HG03039 (cell line): ENCODE measurements around the gene KCNT1.

ENCODE experiments used
- ATAC-seq: cut with Tn5 transposase; IDR thresholded peaks from one replicate; pipeline ENCODE4 v1.9.1; 2021; ENCODE audit warnings: mild to moderate bottlenecking, moderate library complexity; ENCODE audit not compliant: unreplicated experiment

The KCNT1 gene

DNA sequence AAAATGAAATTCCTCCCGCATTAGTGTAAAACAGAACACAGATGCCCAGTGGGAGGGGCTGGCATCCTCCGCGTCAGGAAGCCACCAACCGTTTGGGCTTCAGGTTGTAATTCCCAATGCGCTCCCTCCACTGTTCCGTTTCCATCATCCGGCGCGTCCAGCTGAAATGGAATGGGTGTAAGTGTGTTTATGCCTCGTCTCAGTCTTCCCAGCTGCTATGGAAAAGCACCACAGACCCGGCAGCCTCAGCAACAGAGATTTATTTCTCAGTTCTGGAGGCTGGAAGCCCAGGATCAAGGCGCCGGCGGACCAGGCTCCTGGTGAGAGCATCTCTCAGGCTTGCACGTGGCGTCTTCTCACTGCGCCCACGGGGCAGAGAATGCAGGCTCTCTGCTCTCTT is 20.4 kb downstream of the KCNT1 start:
- no peak for ATAC-seq

- no peak for ATAC-seq
Observed at GRCh38 chr9:135724186-135724787, 22.3 kb downstream of the KCNT1 start.

GRCh38 chr9:135726138-135726853 is 24.3 kb downstream of the KCNT1 start:
- ATAC-seq, result no peak

- ATAC-seq, result no peak
Observed at GRCh38 chr9:135727257-135727875, 25.4 kb downstream of the KCNT1 start.

GRCh38 chr9:135728436-135729110 is 26.6 kb downstream of the KCNT1 start:
- ATAC-seq, result no peak

DNA sequence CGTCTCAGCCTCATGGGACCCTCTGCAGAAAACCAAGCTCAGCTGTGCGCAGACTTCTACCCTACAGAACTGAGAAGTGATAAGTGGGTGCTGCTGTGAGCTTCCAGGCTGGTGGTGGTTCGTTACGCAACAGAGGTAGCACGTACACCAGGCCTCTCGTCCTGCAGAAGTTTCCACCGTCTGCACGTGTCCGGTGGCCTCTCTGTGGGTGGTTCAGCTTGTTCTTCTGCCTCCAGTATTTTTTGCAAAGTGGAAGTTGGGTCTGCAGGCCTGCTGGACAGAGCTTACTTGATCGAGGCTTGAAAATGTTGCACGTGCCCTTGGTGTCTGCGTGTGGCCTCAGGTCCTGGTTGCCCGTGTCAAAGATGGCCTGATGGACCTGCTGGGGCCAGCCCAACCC is 27.5 kb downstream of the KCNT1 start:
- ATAC-seq, result no peak

- no peak for ATAC-seq
Observed at GRCh38 chr9:135731454-135731853, 29.5 kb downstream of the KCNT1 start.

DNA sequence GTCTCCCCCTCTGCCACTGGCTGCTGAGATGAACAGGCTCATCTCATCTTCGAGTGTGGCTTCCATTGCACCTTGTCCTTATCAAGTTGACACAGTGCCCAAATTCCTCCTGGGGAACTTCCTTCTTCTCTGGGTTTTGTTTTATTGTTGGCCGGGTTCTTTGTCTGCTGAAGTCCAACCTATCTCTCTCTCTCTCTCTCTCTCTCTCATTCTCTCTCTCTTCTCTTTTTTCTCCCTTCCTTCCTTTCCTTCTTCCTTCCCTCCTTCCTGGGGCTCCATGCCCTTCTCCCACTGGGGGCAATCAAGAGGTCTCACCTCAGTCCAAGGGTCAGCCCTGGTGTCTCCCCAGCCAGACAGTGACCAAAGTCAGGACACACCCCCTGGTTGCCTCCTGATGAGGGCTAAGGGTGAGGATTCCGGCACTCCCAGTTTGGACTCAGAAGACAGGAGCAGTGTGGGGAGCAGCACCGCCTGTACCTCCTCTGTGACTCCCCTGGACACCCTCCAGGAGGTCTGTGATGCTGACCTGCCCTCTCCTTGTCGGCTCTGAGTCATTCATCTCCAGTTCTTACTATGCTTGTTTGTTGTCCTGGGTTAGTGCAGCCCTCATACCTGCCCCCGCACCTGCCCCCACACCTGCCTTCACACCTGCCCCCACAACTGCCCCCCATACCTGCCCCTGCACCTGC is 30.7 kb downstream of the KCNT1 start:
- ATAC-seq, result no peak

- ATAC-seq, result no peak
Observed at GRCh38 chr9:135734616-135735144, 32.7 kb downstream of the KCNT1 start.

- no peak for ATAC-seq
Observed at GRCh38 chr9:135736272-135736978, 34.4 kb downstream of the KCNT1 start.

DNA sequence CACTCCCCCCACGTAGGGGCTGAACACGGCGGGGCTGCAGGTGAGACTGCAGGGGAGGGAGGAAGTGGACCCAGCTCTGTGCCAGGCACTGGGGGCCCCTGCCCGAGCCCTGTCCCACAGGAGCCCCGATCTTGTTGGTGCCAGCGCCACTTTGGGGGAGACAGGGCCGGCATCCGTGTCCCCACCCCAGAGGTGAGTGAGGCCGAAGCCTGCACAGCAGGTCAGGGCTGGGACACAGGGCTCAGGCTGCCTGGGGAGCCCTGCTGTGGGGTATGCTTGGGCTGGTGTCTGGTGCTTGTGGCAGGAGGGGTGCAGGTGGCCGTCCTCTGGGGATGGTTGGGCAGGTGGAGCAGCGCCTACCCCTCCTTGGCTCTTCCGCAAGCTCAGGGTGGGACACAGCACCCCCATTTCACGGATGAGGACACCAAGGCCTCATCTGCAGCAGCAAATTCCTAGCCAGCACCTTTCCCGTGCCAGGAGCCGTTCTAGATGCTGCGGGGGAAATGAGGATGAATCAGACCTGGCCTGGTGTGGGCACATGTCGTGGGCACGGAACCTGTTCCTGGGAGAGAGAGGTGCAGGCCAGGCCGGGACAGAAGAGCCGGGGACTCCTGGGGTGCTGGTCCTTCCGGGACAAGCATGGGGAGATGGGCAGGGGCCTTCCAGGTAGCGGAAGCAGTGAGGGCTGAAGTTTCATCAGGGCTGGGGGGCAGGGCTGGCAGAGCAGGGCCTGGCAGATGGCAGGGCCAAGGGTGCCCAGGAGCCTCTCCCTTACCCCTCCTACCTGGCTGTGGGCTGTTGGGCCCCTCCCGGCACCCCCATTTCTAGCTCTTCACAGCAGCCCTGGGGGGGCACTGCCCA is 35.2 kb downstream of the KCNT1 start:
- ATAC-seq, result no peak

GRCh38 chr9:135737840-135738521 is 36.0 kb downstream of the KCNT1 start:
- ATAC-seq, result no peak

DNA sequence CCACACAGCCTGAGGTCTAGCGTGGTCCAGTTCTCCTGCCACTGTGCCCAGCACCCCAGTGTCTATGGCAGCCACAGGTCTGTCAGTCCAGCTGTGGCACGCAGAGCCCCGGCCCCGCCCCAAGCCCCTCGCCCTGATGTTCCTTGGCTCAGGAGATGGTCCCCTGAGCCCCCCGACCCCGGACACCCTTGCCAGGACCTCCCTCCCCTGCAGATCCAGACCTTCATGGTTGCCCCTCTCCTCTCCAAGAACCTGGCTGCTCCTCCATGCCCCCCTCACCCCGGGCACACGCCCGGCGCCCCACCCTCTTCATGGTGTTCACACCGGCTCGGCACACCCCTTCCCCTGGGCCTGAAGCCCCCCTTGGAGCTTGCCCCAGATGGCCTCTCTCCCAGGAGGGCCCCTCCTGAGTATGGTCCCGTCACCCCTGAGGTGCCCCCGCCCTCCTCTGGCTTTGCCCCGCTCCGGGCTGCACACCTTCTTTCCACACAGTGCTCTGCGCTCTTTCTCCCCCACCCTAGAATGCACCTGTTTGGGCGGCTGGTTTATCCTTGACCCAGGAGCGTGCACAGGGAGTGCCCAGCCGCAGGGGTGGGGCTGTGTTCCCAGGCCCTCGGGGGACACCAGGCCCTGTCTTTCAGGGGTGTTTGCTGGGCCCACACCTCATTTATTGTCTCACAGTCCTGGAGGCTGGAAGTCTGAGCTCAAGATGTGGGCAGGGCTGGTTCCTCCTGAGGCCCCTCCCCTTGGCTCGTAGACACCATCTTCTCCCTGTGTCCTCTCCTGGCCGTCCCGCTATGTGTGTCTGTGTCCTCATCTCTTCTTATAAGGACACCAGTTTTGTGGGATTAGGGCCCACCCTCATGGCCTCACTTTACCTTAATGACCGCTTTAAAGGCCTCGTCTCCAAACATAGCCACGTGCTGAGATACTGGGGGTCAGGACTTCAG is 37.6 kb downstream of the KCNT1 start:
- ATAC-seq, result no peak

- no peak for ATAC-seq
Observed at GRCh38 chr9:135741276-135742219, 39.6 kb downstream of the KCNT1 start.

- ATAC-seq, result no peak
Observed at GRCh38 chr9:135743021-135743420, 41.0 kb downstream of the KCNT1 start.

- no peak for ATAC-seq
Observed at GRCh38 chr9:135743546-135744332, 41.8 kb downstream of the KCNT1 start.
